ENCODE results near the gene MALSU1. TPM values are rescaled to one million over a fixed set of nuclear protein-coding genes. Genes with fewer than 3 reads are reported as not detected.
A peak's percentile ranks its signal among the peaks of the same experiment; 100 is the strongest.

MALSU1 gene
- total RNA-seq, 1 donor from 2014 or later = 36.7 TPM

GRCh38 chr7:23336799-23337283 is 37.7 kb downstream of the MALSU1 start:
- no peak for ATAC-seq

DNA sequence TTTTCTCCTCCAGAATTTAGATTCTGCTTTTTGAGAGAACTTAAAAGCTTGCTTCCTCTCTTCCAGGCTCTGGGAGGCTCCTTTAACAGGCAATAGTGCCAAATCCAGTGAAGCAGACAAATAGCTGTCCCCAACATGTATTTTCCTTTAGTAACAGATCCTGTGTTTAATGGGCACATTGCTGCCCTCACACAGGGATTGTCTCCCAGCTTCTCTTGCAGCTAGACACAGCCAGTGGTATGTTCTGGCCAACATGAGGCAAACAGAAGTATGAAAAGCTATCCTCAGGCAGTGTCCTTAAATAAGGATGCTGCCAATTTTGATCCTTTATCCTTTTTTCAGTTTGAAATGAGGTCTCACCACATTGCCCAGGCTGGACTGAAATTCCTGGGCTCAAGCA is 38.2 kb downstream of the MALSU1 start:
- no peak for ATAC-seq

GRCh38 chr7:23338439-23338838 is 39.3 kb downstream of the MALSU1 start:
- ATAC-seq = no peak

DNA sequence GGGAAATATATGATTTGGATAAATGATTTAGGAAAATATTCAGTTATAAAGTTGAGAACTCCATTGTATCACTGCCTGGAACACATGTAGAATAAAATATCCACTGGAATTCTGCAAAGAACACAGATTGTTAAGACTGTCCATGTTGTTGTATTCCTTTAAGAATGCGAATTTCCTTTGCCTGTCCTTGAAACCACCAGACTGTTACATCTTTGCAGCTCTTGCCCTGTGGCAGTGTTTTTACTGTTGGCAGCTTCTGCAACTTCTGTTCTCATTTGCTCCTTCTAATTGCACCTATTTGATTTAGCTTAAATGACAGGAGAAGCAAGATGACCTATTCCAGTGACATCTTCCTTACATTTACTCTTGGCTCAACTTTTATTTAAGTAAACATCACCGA is 39.7 kb downstream of the MALSU1 start:
- no peak for ATAC-seq

DNA sequence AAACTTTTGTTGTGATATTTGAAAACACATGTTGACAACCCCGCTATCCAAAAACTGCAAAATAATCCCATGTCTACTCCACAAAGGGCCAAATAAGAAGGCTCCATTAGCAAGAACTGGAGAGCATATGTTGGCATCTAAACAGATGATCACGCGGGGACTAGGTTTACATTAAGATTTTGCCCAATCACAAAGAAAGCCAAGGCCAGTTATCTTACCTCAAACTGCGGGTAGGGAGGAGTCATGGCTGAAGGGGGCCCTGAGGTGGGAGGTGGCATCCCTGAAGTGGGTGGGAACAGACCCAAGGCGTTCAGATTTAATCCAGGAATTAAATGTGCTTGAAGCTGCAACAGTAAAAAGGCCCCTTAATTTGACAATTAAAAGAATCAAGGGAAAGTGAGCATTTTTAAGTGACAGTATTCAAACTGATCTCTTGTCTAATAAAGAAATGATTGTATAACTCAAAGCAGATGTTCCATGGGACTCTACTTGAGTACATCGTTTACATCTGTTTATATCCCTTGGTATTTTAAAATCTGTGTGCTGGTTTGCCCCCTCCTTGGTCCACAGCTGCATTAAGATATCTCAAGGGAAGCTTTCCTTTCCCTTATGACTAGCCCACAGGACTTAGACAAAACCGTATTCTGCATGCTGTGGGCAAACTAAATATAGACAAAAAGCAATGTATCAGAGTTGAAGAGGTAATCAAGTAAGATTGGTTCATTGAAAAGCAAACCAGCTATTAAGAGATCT is 42.9 kb downstream of the MALSU1 start:
- no peak for ATAC-seq

- ATAC-seq = no peak
Measured at GRCh38 chr7:23343102-23343501, 44.0 kb downstream of the MALSU1 start.

GRCh38 chr7:23343806-23344475 is 44.8 kb downstream of the MALSU1 start:
- ATAC-seq = no peak

GRCh38 chr7:23345601-23346000 is 46.5 kb downstream of the MALSU1 start:
- no peak for ATAC-seq

- no peak for ATAC-seq
Measured at GRCh38 chr7:23346316-23346715, 47.2 kb downstream of the MALSU1 start.

- no peak for ATAC-seq
Measured at GRCh38 chr7:23347033-23347681, 48.0 kb downstream of the MALSU1 start.

DNA sequence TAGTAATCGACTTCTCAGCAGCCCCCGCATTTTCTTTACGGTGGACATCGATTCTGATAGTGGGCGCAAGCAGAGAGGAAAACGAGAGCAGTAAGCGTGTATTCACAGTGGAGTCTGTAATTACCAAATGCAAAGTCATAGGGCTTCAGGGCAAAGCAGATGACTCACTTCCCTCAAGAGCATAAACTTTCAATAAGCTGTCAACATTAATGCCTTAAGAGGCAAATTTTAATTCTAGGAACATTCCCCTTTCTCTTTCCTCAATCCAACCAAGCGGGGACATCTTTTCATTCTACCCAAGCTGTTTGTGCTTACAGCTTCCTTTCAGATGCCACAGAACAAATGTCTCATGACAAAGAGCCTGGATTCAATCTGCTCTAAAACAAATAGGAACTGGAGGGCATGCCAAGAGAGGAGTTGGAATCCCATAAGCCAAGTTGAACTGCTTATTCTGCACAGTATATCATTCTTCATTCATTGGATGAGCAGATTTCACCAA is 48.6 kb downstream of the MALSU1 start:
- peak; percentile 66 for ATAC-seq

GRCh38 chr7:23349484-23350157 is 50.5 kb downstream of the MALSU1 start:
- ATAC-seq = peak; percentile 19

DNA sequence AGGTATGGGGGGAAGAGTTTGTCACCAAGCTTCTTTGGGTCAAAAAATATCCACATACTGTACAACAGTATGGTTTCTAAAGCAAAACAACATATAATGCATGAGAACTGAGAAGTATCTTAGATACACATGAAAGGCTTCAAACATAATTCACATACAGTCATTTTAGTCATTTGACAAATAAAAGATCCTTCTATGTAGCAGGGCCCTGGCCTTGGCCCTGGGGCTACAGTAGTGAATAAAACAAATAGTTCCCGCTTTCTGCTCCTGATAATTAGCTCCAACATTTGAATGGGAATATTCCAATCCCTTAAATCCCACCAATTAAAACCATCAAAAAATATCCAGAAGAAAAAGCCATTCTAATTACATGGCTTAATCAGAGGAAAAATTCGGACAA is 51.3 kb downstream of the MALSU1 start:
- no peak for ATAC-seq

GRCh38 chr7:23353172-23353571 is 54.0 kb downstream of the MALSU1 start:
- peak; percentile 76 for ATAC-seq

- ATAC-seq = no peak
Measured at GRCh38 chr7:23356168-23356567, 57.0 kb downstream of the MALSU1 start.

GRCh38 chr7:23356726-23357125 is 57.6 kb downstream of the MALSU1 start:
- ATAC-seq = no peak

- peak; percentile 51 for ATAC-seq
Measured at GRCh38 chr7:23357190-23358093, 58.3 kb downstream of the MALSU1 start.

DNA sequence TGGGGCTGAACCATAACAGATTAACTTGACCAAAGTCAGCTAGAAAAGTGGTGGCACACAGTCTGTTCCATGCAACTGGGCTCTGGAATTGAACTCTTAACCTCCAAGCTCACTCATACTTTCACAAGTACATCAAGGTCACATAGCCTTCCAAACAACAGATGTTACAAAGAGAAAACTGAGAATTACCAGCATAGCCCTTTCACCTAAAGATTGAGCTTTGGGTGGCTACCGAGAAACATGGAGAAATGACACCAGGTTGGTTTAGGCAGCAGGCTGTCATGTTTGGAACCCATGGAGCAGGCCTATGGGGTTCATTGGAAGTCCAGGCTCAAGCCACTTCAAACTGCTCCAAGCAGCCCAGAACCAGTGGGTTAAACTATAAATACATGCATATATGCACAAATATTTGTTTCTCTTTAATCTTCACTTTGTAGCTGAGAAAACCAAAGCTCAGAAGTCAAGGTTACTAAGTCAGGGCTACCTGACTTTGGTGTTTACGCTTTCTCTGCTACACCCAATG is 59.1 kb downstream of the MALSU1 start:
- ATAC-seq = no peak

Data from esophagus mucosa (tissue), 1 donor.